ENCODE results near the gene FBXO34. TPM values are rescaled to one million over a fixed set of nuclear protein-coding genes. Genes with fewer than 3 reads are reported as not detected.
A peak's percentile ranks its signal among the peaks of the same experiment; 100 is the strongest.
"Not testable (repeated sequence)": the region's sequence is repeated elsewhere in the genome, so short reads cannot be mapped to it uniquely, and the experiment has no call there.

The FBXO34 gene
- total RNA-seq, 6 experiments from 2014 or later = 6.2 to 10.3 (median 8.7) TPM

GRCh38 chr14:55336691-55337090 is 65.5 kb downstream of the FBXO34 start:
- no peak for TF ChIP-seq POLR2A (IDR thresholded peaks at IDR 0.05)
- TF ChIP-seq CTCF (IDR thresholded peaks at IDR 0.05) = no peak
- Histone ChIP-seq H3K36me3 (no peaks in the 10 kb centered on the region), H3K4me3 (no peak overlapping the region), H3K9me3 (no peaks in the 10 kb centered on the region), H3K27me3 (no peaks in the 10 kb centered on the region), H3K4me1 (peaks cover 0 to 21% (median 5%) of the 10 kb centered on the region in 4 donors), H3K27ac (no peak overlapping the region)
- 67% methylated on average over 3 of the region's 3 CpGs for WGBS (ENCODE audit: insufficient coverage, low coverage, low lambda C conversion rate, missing lambda C conversion rate)
- intact Hi-C loops (cut with DNase I) = no loop called here
- DNase-seq (no peak), ATAC-seq (no peak)

GRCh38 chr14:55339770-55340169 is 68.5 kb downstream of the FBXO34 start:
- Histone ChIP-seq H3K36me3 (no peaks in the 10 kb centered on the region), H3K4me3 (no peak overlapping the region), H3K4me1 (no peaks in the 10 kb centered on the region), H3K27me3 (no peaks in the 10 kb centered on the region), H3K27ac (no peak overlapping the region), H3K9me3 (no peaks in the 10 kb centered on the region)
- intact Hi-C loops (cut with DNase I) = no loop called here
- ATAC-seq (peak in 1 of 4 donors; percentile 11), DNase-seq (no peak)
- WGBS (ENCODE audit: insufficient coverage, low coverage, low lambda C conversion rate, missing lambda C conversion rate) = 40% methylated on average over 2 of the region's 2 CpGs
- TF ChIP-seq POLR2A (IDR thresholded peaks at IDR 0.05) = no peak
- TF ChIP-seq CTCF (IDR thresholded peaks at IDR 0.05) = no peak

GRCh38 chr14:55340482-55340881 is 69.3 kb downstream of the FBXO34 start:
- 96% methylated on average over 3 of the region's 3 CpGs for whole genome bisulfite sequencing (ENCODE audit: insufficient coverage, low coverage, low lambda C conversion rate, missing lambda C conversion rate)
- H3K27me3 ChIP-seq = no peaks in the 10 kb centered on the region
- H3K4me1 ChIP-seq = no peaks in the 10 kb centered on the region
- H3K9me3 ChIP-seq = no peaks in the 10 kb centered on the region
- H3K4me3 ChIP-seq = no peak overlapping the region
- intact Hi-C loops (cut with DNase I) = no loop called here
- DNase-seq (no peak), ATAC-seq (no peak)
- no peaks in the 10 kb centered on the region for H3K36me3 ChIP-seq
- no peak overlapping the region for H3K27ac ChIP-seq
- TF ChIP-seq CTCF (IDR thresholded peaks at IDR 0.05) (no peak), POLR2A (IDR thresholded peaks at IDR 0.05) (no peak)

- intact Hi-C loops (cut with DNase I) = no loop called here
- ATAC-seq = no peak
Observed at GRCh38 chr14:55341781-55342180, 70.6 kb downstream of the FBXO34 start.

GRCh38 chr14:55344582-55345163 is 73.5 kb downstream of the FBXO34 start:
- H3K27ac ChIP-seq; H3K4me1 ChIP-seq; H3K9me3 ChIP-seq; H3K27me3 ChIP-seq; intact Hi-C loops (cut with DNase I); H3K36me3 ChIP-seq; H3K4me3 ChIP-seq; DNase-seq; ATAC-seq: not testable (repeated sequence)
- 65% methylated on average over 6 of the region's 6 CpGs for WGBS (ENCODE audit: insufficient coverage, low coverage, low lambda C conversion rate, missing lambda C conversion rate)

More at GRCh38 chr14:55341781-55342180, 70.6 kb downstream of the FBXO34 start:
- no peaks in the 10 kb centered on the region for H3K9me3 ChIP-seq
- H3K4me3 ChIP-seq = no peak overlapping the region
- TF ChIP-seq POLR2A (IDR thresholded peaks at IDR 0.05) (no peak), CTCF (IDR thresholded peaks at IDR 0.05) (no peak)
- H3K4me1 ChIP-seq = no peaks in the 10 kb centered on the region
- H3K27ac ChIP-seq = no peak overlapping the region
- 94% methylated on average over 2 of the region's 2 CpGs for WGBS (ENCODE audit: insufficient coverage, low coverage, low lambda C conversion rate, missing lambda C conversion rate)
- no peaks in the 10 kb centered on the region for H3K27me3 ChIP-seq
- no peaks in the 10 kb centered on the region for H3K36me3 ChIP-seq
- DNase-seq = no peak
